GM23338 (cell line): ENCODE measurements around the gene ZCCHC24.

Source experiments
- CREB1 ChIP-seq: fragments of 250-450 bp; sonication (Bioruptor Pico); IDR thresholded peaks from 2 replicates; pipeline ENCODE4 v1.5.0; 2020; ENCODE audit warnings: low read depth, mild to moderate bottlenecking, moderate library complexity
- CTCF ChIP-seq, 2 experiments: fragments of 200-600 bp in 1 of 2; sonication (generic) in 1 of 2; conservative IDR thresholded peaks; 2 replicates each; pipeline versions ENCODE4 v1.5.1 to v1.6.1; 2016 to 2017; ENCODE audit warnings: antibody characterized with exemption in 2 of 2, low read depth in 2 of 2, mild to moderate bottlenecking in 2 of 2, moderate library complexity in 1 of 2
- ETS1 ChIP-seq: IDR thresholded peaks from 2 replicates; pipeline ENCODE4 v1.6.1; 2016; ENCODE audit warnings: antibody characterized with exemption
- EZH2 ChIP-seq: fragments of 200-600 bp; sonication (generic); IDR thresholded peaks from one replicate; pipeline ENCODE4 v1.8.0; 2017; ENCODE audit warnings: antibody characterized with exemption, mild to moderate bottlenecking, low read depth; ENCODE audit not compliant: unreplicated experiment
- EZH2phosphoT487 ChIP-seq: fragments of 200-600 bp; sonication (generic); IDR thresholded peaks from one replicate; pipeline ENCODE4 v1.8.1; 2018; ENCODE audit warnings: antibody characterized with exemption; ENCODE audit not compliant: unreplicated experiment
- JUNB ChIP-seq: IDR thresholded peaks from one replicate; pipeline ENCODE4 v1.6.1; 2016; ENCODE audit warnings: antibody characterized with exemption; ENCODE audit not compliant: unreplicated experiment
- NANOG ChIP-seq: IDR thresholded peaks from 2 replicates; pipeline ENCODE4 v1.6.1; 2016; ENCODE audit warnings: antibody characterized with exemption, borderline replicate concordance
- POLR2AphosphoS5 ChIP-seq: IDR thresholded peaks from 2 replicates; pipeline ENCODE4 v1.6.1; 2016; ENCODE audit warnings: antibody characterized with exemption, low read depth
- REST ChIP-seq: IDR thresholded peaks from one replicate; pipeline ENCODE4 v1.6.1; 2018; ENCODE audit warnings: antibody characterized with exemption; ENCODE audit not compliant: unreplicated experiment
- STAT1 ChIP-seq: IDR thresholded peaks from one replicate; pipeline ENCODE4 v1.6.1; 2016; ENCODE audit warnings: antibody characterized with exemption; ENCODE audit not compliant: unreplicated experiment
- ZNF114 ChIP-seq: fragments of 250-450 bp; sonication (Bioruptor Pico); IDR thresholded peaks from 2 replicates; pipeline ENCODE4 v1.5.0; 2020; ENCODE audit warnings: mild to moderate bottlenecking, moderate library complexity
- ZNF462 ChIP-seq: fragments of 250-450 bp; sonication (Bioruptor Pico); IDR thresholded peaks from 2 replicates; pipeline ENCODE4 v1.5.0; 2020; ENCODE audit warnings: mild to moderate bottlenecking, moderate library complexity

GRCh38 chr10:79380125-79380945, 65.1 kb downstream of the ZCCHC24 start:
- TF ChIP-seq CTCF (conservative IDR thresholded peaks at IDR 0.05; ENCODE audit: low read depth in 2 of 2) = no peak
- no peak for TF ChIP-seq EZH2
- no peak for TF ChIP-seq NANOG
- no peak for TF ChIP-seq REST
- TF ChIP-seq ETS1 = no peak
- TF ChIP-seq EZH2phosphoT487 = no peak
- TF ChIP-seq CREB1 (CRISPR knock-in tag) = no peak
- TF ChIP-seq JUNB = no peak
- TF ChIP-seq POLR2AphosphoS5 = no peak
- no peak for TF ChIP-seq ZNF114 (CRISPR knock-in tag)
- TF ChIP-seq ZNF462 (CRISPR knock-in tag) = no peak
- TF ChIP-seq STAT1 = no peak
